GM12801 (cell line): ENCODE results near the gene LUM.

ENCODE experiments used
- CTCF ChIP-seq: IDR thresholded peaks from one replicate; pipeline ENCODE4 v1.5.1; 2011; ENCODE audit warnings: control low read depth; ENCODE audit not compliant: insufficient read length; ENCODE audit errors: extremely low read depth

LUM gene

GRCh38 chr12:91111366-91112325 lies at the start of gene LUM:
Gene LUM (minus strand): TSS chr12:91111494. CDS start chr12:91108979, 2,515 bp downstream.
- TF ChIP-seq CTCF, result no peak

- no peak for TF ChIP-seq CTCF
Observed at GRCh38 chr12:91161009-91161408, 49.7 kb upstream of the LUM start.

- no peak for TF ChIP-seq CTCF
Observed at GRCh38 chr12:91155990-91156389, 44.7 kb upstream of the LUM start.

- TF ChIP-seq CTCF, result no peak
Observed at GRCh38 chr12:91154131-91154530, 42.8 kb upstream of the LUM start.

- TF ChIP-seq CTCF, result no peak
Observed at GRCh38 chr12:91144053-91144452, 32.8 kb upstream of the LUM start.

GRCh38 chr12:91143206-91143605 lies 31.9 kb upstream of the LUM start:
- TF ChIP-seq CTCF, result no peak

- TF ChIP-seq CTCF, result no peak
Observed at GRCh38 chr12:91142221-91142631, 30.9 kb upstream of the LUM start.
